ENCODE measurements around the gene EXOC4.
"Not testable (repeated sequence)": the region's sequence is repeated elsewhere in the genome, so short reads cannot be mapped to it uniquely, and the experiment has no call there.

EXOC4 gene

GRCh38 chr7:133275446-133276095, 22.7 kb downstream of the EXOC4 start:
- H3K27ac ChIP-seq, result no peak overlapping the region
- TF ChIP-seq, protein P1, sequence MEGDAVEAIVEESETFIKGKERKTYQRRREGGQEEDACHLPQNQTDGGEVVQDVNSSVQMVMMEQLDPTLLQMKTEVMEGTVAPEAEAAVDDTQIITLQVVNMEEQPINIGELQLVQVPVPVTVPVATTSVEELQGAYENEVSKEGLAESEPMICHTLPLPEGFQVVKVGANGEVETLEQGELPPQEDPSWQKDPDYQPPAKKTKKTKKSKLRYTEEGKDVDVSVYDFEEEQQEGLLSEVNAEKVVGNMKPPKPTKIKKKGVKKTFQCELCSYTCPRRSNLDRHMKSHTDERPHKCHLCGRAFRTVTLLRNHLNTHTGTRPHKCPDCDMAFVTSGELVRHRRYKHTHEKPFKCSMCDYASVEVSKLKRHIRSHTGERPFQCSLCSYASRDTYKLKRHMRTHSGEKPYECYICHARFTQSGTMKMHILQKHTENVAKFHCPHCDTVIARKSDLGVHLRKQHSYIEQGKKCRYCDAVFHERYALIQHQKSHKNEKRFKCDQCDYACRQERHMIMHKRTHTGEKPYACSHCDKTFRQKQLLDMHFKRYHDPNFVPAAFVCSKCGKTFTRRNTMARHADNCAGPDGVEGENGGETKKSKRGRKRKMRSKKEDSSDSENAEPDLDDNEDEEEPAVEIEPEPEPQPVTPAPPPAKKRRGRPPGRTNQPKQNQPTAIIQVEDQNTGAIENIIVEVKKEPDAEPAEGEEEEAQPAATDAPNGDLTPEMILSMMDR (conservative IDR thresholded peaks at IDR 0.05), result no peak

DNA sequence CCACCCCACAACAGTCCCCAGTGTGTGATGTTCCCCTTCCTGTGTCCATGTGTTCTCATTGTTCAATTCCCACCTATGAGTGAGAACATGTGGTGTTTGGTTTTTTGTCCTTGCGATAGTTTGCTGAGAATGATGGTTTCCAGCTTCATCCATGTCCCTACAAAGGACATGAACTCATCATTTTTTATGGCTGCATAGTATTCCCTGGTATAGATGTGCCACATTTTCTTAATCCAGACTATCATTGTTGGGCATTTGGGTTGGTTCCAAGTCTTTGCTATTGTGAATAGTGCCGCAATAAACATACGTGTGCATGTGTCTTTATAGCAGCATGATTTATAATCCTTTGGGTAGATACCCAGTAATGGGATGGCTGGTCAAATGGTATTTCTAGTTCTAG, 26.1 kb downstream of the EXOC4 start:
- H3K27ac ChIP-seq, result not testable (repeated sequence)

DNA sequence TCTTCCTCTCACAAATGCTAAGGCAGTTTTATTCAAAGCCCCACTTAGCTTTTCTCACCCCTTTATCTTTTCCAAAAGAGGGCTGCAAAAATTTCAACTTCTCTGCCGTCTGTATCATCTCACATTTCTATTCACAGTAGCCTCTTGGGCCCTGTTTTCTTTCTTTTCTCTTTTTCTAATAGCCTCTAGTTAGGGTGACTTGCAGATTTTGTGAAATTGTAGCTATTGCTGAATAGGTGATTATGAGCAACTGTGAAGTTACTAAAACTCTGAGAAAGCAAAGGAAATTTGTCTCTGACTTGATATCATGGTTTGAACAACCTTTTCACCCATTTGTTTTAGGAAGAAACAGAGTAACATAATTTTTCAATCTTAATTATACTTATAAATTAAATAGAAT, 29.2 kb downstream of the EXOC4 start:
- no peak overlapping the region for H3K27ac ChIP-seq
- TF ChIP-seq, protein P1 (conservative IDR thresholded peaks at IDR 0.05), result no peak

DNA sequence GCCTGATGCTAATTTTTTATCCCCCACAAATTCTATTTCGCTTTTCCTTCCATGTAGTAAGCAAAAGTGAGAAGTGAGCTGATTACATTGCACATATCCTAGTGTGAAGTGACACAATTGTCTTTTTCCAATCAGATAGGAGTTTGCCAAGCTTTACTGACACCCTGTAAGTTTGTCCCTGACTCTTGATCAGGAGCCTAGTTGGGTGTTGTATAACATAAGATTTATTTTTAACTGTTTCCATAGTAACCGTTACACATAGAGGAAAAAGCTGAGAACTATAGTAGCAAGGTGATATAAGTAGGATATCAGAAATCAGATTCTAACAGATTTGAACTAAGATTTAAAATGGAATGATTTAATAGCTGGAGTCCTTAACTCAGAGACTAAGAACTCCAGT, 31.2 kb downstream of the EXOC4 start:
- H3K27ac ChIP-seq, result no peak overlapping the region
- TF ChIP-seq, protein P1 (conservative IDR thresholded peaks at IDR 0.05), result no peak

- TF ChIP-seq, protein P1 (conservative IDR thresholded peaks at IDR 0.05), result no peak
- H3K27ac ChIP-seq, result no peak overlapping the region
These were observed 36.1 kb downstream of the EXOC4 start for GRCh38 chr7:133288970-133289369.

DNA sequence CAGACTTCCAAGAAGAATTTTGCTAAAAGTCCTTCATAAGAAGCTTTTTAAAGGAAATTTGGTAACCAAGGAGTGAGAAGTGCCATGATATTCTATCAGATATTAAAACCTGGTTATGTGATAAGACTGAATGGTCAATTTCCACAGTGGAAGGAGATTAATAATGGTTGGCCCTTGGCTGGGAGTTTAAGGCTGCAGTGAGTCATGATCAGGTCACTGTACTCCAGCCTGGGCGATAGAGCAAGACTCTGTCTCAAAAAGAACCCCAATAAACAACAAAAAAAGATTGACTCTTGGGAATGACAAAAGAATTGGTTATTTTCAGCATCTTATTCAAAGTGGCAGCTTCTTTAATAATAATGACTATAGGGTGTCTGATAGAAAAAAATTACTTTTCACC, 37.2 kb downstream of the EXOC4 start:
- TF ChIP-seq, protein P1 (conservative IDR thresholded peaks at IDR 0.05), result no peak
- H3K27ac ChIP-seq, result no peak overlapping the region

- TF ChIP-seq, protein P1 (conservative IDR thresholded peaks at IDR 0.05), result no peak
- H3K27ac ChIP-seq, result no peak overlapping the region
These were observed 37.9 kb downstream of the EXOC4 start for GRCh38 chr7:133290676-133291333.

- TF ChIP-seq, protein P1 (conservative IDR thresholded peaks at IDR 0.05), result no peak
- H3K27ac ChIP-seq, result no peak overlapping the region
These were observed 39.8 kb downstream of the EXOC4 start for GRCh38 chr7:133292631-133293030.

All from VCaP (cell line).